Measurements from ENCODE around the gene CREB3L1. TPM values are rescaled to one million over a fixed set of nuclear protein-coding genes. Genes with fewer than 3 reads are reported as not detected.
A peak's percentile ranks its signal among the peaks of the same experiment; 100 is the strongest.

The CREB3L1 gene
- total and polyA plus RNA-seq, 2 of the 13 experiments (the other 11 are each of a cell fraction or from before 2014, with no cell fraction given): not detected

GRCh38 chr11:46346886-46347636, 69.6 kb downstream of the CREB3L1 start, which contains the start of gene DGKZ (continued):
- TF ChIP-seq STAT5B (CRISPR knock-in tag; IDR thresholded peaks at IDR 0.05) (no peak), ZBTB43 (CRISPR knock-in tag; conservative IDR thresholded peaks at IDR 0.05) (no peak), ZMAT5 (CRISPR knock-in tag; IDR thresholded peaks at IDR 0.05; ENCODE audit: borderline replicate concordance, low read depth) (no peak), TOPORS (CRISPR knock-in tag; IDR thresholded peaks at IDR 0.05) (no peak), KMT2B (CRISPR knock-in tag; IDR thresholded peaks at IDR 0.05) (no peak), TBP (CRISPR knock-in tag; IDR thresholded peaks at IDR 0.05) (no peak), STAG1 (CRISPR knock-in tag; IDR thresholded peaks at IDR 0.05) (peak; percentile 40), ZNF382 (CRISPR knock-in tag; IDR thresholded peaks at IDR 0.05; ENCODE audit: borderline replicate concordance) (no peak), ZNF317 (CRISPR knock-in tag; IDR thresholded peaks at IDR 0.05) (no peak), U2AF2 (IDR thresholded peaks at IDR 0.05; ENCODE audit: low read depth, low read length) (no peak), ZNF788 (CRISPR knock-in tag; IDR thresholded peaks at IDR 0.05; ENCODE audit: borderline replicate concordance) (peak; percentile 25; the same call in 1 of the 2 replicates), THAP9 (CRISPR knock-in tag; IDR thresholded peaks at IDR 0.05; ENCODE audit: borderline replicate concordance) (no peak), SNRNP70 (IDR thresholded peaks at IDR 0.05; ENCODE audit: low read depth, low read length) (no peak), WIZ (CRISPR knock-in tag; IDR thresholded peaks at IDR 0.05) (no peak), TAF15 (IDR thresholded peaks at IDR 0.05; ENCODE audit: low read depth, low read length, poor library complexity, severe bottlenecking) (no peak), ZNF766 (CRISPR knock-in tag; IDR thresholded peaks at IDR 0.05; ENCODE audit: borderline replicate concordance) (no peak), CBFB (CRISPR knock-in tag; IDR thresholded peaks at IDR 0.05) (no peak), ZFP41 (CRISPR knock-in tag; IDR thresholded peaks at IDR 0.05; ENCODE audit: borderline replicate concordance) (no peak)
- TF ChIP-seq, protein P1, sequence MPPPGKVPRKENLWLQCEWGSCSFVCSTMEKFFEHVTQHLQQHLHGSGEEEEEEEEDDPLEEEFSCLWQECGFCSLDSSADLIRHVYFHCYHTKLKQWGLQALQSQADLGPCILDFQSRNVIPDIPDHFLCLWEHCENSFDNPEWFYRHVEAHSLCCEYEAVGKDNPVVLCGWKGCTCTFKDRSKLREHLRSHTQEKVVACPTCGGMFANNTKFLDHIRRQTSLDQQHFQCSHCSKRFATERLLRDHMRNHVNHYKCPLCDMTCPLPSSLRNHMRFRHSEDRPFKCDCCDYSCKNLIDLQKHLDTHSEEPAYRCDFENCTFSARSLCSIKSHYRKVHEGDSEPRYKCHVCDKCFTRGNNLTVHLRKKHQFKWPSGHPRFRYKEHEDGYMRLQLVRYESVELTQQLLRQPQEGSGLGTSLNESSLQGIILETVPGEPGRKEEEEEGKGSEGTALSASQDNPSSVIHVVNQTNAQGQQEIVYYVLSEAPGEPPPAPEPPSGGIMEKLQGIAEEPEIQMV (CRISPR knock-in tag; IDR thresholded peaks at IDR 0.05; ENCODE audit: low read depth): no peak
- TF ChIP-seq, protein P2, sequence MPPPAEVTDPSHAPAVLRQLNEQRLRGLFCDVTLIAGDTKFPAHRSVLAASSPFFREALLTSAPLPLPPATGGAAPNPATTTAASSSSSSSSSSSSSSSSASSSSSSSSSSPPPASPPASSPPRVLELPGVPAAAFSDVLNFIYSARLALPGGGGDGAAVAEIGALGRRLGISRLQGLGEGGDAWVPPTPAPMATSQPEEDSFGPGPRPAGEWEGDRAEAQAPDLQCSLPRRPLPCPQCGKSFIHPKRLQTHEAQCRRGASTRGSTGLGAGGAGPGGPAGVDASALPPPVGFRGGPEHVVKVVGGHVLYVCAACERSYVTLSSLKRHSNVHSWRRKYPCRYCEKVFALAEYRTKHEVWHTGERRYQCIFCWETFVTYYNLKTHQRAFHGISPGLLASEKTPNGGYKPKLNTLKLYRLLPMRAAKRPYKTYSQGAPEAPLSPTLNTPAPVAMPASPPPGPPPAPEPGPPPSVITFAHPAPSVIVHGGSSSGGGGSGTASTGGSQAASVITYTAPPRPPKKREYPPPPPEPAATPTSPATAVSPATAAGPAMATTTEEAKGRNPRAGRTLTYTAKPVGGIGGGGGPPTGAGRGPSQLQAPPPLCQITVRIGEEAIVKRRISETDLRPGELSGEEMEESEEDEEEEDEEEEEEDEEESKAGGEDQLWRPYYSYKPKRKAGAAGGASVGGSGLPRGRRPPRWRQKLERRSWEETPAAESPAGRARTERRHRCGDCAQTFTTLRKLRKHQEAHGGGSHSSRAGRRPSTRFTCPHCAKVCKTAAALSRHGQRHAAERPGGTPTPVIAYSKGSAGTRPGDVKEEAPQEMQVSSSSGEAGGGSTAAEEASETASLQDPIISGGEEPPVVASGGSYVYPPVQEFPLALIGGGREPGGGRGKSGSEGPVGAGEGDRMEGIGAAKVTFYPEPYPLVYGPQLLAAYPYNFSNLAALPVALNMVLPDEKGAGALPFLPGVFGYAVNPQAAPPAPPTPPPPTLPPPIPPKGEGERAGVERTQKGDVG (CRISPR knock-in tag; IDR thresholded peaks at IDR 0.05; ENCODE audit: borderline replicate concordance): no peak
